ENCODE measurements around the gene LRPPRC.

DNA sequence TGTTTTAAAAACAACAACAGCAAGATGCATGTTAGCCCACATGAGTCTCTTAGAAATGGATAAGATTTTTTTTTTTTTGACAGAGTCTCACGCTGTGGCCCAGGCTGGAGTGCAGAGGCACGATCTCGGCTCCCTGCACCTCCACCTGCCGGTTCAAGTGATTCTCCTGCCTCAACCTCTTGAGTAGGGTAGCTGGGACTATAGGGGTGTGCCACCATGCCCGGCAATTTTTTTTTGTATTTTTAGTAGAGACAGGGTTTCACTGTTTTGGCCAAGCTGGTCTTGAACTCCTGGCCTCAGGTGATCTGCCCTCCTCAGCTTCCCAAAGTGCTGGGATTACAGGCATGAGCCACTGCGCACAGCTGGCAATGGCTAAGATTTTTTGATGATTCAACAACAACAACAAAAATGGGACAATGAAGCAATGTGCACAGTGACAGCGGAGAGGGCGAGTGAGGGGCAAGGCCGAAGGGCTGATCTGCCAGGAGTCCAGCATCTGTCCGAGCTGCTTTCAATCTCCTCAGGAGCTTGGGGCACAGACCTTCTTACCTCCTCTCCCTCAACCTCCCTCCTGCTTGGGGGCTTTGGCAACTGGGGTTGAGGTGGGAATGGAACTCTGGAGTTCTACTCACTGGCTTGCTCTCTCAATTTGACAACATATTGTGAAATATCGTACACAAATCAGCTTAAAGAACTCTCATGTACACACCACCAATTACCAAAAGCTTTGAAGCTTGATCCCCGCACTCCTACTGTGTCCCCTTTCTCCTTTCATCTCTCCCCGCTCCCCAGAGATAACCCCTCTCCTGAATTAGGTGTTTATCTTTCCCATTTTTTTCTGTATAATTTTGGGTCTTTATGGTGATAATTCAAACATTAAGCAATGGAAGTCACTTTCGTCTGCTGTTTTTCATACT lies 153.6 kb downstream of the LRPPRC start:
- TF ChIP-seq POLR2A (IDR thresholded peaks at IDR 0.05), result no peak
- TF ChIP-seq EP300 (IDR thresholded peaks at IDR 0.05), result no peak
- TF ChIP-seq, protein P1, sequence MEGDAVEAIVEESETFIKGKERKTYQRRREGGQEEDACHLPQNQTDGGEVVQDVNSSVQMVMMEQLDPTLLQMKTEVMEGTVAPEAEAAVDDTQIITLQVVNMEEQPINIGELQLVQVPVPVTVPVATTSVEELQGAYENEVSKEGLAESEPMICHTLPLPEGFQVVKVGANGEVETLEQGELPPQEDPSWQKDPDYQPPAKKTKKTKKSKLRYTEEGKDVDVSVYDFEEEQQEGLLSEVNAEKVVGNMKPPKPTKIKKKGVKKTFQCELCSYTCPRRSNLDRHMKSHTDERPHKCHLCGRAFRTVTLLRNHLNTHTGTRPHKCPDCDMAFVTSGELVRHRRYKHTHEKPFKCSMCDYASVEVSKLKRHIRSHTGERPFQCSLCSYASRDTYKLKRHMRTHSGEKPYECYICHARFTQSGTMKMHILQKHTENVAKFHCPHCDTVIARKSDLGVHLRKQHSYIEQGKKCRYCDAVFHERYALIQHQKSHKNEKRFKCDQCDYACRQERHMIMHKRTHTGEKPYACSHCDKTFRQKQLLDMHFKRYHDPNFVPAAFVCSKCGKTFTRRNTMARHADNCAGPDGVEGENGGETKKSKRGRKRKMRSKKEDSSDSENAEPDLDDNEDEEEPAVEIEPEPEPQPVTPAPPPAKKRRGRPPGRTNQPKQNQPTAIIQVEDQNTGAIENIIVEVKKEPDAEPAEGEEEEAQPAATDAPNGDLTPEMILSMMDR (IDR thresholded peaks at IDR 0.05), result no peak
- TF ChIP-seq POLR2AphosphoS5 (IDR thresholded peaks at IDR 0.05), result no peak
